ENCODE data around the gene ASF1A. TPM values are rescaled to one million over a fixed set of nuclear protein-coding genes. Genes with fewer than 3 reads are reported as not detected.
A peak's percentile ranks its signal among the peaks of the same experiment; 100 is the strongest.

Gene ASF1A
- total and polyA plus RNA-seq, 9 of the 15 experiments (the other 6 are each of a cell fraction or from before 2014, with no cell fraction given): 31.5 to 45.3 (median 34.8) TPM

- TF ChIP-seq, protein P1, sequence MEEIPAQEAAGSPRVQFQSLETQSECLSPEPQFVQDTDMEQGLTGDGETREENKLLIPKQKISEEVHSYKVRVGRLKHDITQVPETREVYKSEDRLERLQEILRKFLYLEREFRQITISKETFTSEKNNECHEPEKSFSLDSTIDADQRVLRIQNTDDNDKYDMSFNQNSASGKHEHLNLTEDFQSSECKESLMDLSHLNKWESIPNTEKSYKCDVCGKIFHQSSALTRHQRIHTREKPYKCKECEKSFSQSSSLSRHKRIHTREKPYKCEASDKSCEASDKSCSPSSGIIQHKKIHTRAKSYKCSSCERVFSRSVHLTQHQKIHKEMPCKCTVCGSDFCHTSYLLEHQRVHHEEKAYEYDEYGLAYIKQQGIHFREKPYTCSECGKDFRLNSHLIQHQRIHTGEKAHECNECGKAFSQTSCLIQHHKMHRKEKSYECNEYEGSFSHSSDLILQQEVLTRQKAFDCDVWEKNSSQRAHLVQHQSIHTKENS (CRISPR knock-in tag; IDR thresholded peaks at IDR 0.05): no peak
- TF ChIP-seq ZEB2 (IDR thresholded peaks at IDR 0.05) (no peak), ZNF584 (CRISPR knock-in tag; IDR thresholded peaks at IDR 0.05; ENCODE audit: low read depth) (no peak), FOXJ3 (CRISPR knock-in tag; IDR thresholded peaks at IDR 0.05) (no peak), ZNF239 (CRISPR knock-in tag; IDR thresholded peaks at IDR 0.05) (0 out of 2 replicates have a peak, but pooled peaks have one; percentile 9), IFI16 (CRISPR knock-in tag; IDR thresholded peaks at IDR 0.05) (no peak), PRPF4 (IDR thresholded peaks at IDR 0.05; ENCODE audit: insufficient read depth, low read depth, low read length, poor library complexity, severe bottlenecking) (no peak), ELF1 (tag; IDR thresholded peaks at IDR 0.05) (no peak), ZNF24 (IDR thresholded peaks at IDR 0.05) (no peak), CBX5 (IDR thresholded peaks at IDR 0.05; ENCODE audit: borderline replicate concordance, low read depth) (no peak; the same call in 1 of the 2 replicates), C11orf30 (IDR thresholded peaks at IDR 0.05; ENCODE audit: low read depth) (peak; percentile 96), CBX2 (IDR thresholded peaks at IDR 0.05; ENCODE audit: insufficient read depth, low read length, poor library complexity, severe bottlenecking) (no peak), SMAD2 (IDR thresholded peaks at IDR 0.05; ENCODE audit: low read depth, low read length) (no peak), ZBTB8A (IDR thresholded peaks at IDR 0.05; ENCODE audit: partially characterized antibody) (no peak), TBL1XR1 (IDR thresholded peaks at IDR 0.05; ENCODE audit: low read length in 2 of 2) (peak in 1 of 2 experiments; percentile 26; a peak in 1 of 4 replicates), FOXK2 (conservative IDR thresholded peaks at IDR 0.05 in 1 of 2, IDR thresholded peaks at IDR 0.05 in 1 of 2; ENCODE audit: low read depth in 2 of 2) (no peak), TBP (optimal IDR thresholded peaks at IDR 0.05; ENCODE audit: low read depth, low read length) (peak; percentile 61), HNRNPK (IDR thresholded peaks at IDR 0.05; ENCODE audit: low read depth, low read length, poor library complexity, severe bottlenecking) (no peak), ETS2 (tag; IDR thresholded peaks at IDR 0.05; ENCODE audit: borderline replicate concordance, poor library complexity, severe bottlenecking) (no peak), ZC3H8 (IDR thresholded peaks at IDR 0.05) (no peak), NR4A1 (CRISPR knock-in tag; IDR thresholded peaks at IDR 0.05) (no peak), NR4A1 (tag; IDR thresholded peaks at IDR 0.05) (no peak), IRF1 (CRISPR knock-in tag; IDR thresholded peaks at IDR 0.05; ENCODE audit: borderline replicate concordance) (no peak)
- TF ChIP-seq, protein P2, sequence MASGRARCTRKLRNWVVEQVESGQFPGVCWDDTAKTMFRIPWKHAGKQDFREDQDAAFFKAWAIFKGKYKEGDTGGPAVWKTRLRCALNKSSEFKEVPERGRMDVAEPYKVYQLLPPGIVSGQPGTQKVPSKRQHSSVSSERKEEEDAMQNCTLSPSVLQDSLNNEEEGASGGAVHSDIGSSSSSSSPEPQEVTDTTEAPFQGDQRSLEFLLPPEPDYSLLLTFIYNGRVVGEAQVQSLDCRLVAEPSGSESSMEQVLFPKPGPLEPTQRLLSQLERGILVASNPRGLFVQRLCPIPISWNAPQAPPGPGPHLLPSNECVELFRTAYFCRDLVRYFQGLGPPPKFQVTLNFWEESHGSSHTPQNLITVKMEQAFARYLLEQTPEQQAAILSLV (tag; IDR thresholded peaks at IDR 0.05): no peak
- TF ChIP-seq, protein P3, sequence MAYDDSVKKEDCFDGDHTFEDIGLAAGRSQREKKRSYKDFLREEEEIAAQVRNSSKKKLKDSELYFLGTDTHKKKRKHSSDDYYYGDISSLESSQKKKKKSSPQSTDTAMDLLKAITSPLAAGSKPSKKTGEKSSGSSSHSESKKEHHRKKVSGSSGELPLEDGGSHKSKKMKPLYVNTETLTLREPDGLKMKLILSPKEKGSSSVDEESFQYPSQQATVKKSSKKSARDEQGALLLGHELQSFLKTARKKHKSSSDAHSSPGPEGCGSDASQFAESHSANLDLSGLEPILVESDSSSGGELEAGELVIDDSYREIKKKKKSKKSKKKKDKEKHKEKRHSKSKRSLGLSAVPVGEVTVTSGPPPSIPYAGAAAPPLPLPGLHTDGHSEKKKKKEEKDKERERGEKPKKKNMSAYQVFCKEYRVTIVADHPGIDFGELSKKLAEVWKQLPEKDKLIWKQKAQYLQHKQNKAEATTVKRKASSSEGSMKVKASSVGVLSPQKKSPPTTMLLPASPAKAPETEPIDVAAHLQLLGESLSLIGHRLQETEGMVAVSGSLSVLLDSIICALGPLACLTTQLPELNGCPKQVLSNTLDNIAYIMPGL (CRISPR knock-in tag; IDR thresholded peaks at IDR 0.05): no peak
Observed at GRCh38 chr6:118896339-118897136, 2.6 kb downstream of the ASF1A start (continued).
